Activated CD8-positive, alpha-beta memory T cell treated with anti-CD3 and anti-CD28 coated beads for 4 hours (primary cell): ENCODE data around the gene TFF2.

Experiments used
- DNase-seq, 2 donors: peaks; one replicate each; pipeline ENCODE4 v3.0.0-alpha.2; 2020; ENCODE audit warnings: low read depth in 2 of 2

TFF2 gene

DNA sequence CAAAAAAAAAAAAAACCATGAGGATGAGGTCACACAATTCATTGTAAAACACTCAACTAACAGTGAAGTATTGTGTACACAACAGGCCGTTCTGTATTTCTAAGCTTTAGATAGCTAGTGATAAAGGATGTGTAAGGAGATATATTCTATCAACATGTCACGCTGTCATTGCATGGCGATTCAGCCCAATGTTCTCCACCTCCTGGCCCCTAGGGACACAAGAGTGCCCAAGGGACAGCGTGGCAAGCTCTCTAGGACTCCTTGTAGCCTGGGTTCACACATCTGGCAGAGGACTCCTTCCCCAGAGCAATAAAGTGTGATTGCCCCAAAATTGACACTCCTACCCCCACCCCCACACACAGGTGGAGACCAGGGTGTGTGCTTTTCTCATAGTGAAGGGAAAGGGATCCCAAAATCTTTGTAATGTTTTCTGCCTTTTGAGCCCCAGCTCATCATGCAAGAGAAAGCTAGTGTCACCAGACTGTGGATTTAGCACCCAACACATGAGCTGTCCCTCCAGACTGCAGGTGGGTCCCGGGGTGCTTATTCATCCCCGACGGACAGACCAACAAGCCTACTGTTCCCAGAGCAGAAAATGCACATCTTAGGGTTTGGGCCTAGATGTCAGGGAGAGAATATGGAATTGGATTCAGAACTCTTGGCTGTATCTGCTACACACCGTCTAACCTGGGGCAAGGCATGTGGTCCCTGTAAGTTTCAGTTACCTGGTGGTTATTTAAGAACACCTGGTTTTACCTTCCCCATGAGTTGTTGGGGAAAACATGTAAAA is 33.6 kb upstream of the TFF2 start:
- no peak for DNase-seq

DNA sequence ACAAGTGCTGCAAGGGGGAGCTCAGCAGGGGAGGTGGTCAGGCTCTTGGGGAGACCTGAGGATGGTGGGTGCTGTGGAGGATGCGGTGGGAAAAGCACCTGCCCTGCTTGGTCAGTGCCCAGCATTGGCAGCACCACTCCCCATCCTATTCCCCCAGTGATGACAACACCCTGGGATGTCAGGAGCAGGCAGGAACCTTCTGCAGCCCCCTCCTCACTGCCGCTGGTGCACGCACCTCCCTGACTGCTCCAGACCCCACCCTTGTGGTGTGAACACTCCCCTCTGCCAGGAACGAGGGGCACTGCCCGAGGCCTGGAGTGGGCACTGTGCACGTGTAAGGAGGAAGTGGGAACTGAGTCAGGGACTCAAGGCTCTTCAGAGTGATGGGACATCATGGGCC is 32.5 kb upstream of the TFF2 start:
- no peak for DNase-seq

DNA sequence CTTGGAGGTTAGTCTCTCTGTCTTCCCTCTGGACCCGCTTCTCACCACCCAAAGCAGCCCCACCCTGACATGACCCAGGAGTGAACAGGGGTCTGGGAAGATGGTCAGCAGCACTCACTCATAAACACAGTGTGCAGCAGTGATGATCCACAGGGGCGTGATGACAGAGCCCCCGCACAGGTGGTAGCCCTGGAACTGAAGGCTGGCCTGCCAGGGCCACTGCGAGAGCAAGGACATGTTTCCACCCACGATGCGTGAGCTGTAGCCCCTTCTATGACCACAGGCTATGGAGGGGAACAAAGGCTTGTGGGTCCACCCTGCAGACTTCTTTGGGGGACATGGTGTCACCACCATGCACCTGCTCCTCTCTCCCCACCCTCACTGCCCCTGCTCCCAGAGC is 32.1 kb upstream of the TFF2 start:
- DNase-seq, result no peak

DNA sequence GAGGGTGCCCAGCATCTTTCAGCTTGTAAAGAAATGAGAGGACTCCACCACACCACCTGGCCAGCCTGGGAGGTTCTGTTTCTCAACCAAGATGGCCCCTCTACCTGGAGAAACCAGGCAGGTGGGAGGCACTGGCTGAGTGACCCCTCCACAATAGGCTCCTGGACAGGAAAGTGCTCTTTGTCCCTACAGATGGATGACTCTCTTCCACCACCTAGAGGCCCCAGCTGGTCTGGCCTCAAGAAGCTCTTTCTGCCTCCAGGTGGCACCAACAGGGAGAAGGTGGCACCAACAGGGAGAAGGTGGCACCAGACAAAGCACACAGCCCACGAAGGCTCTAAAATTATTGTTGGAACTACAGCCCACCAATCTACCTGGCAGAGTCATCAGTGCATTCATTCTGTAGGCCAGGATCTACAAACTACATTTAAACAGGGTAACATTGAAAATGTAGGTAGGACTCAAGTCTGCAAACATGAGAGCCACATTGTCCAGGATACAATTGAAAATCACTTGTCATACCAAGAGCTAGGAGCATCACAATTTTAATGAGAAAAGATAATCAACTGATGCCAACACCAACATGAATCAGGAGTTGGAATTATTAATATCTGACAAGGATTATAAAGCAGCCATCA is 30.7 kb upstream of the TFF2 start:
- no peak for DNase-seq

DNA sequence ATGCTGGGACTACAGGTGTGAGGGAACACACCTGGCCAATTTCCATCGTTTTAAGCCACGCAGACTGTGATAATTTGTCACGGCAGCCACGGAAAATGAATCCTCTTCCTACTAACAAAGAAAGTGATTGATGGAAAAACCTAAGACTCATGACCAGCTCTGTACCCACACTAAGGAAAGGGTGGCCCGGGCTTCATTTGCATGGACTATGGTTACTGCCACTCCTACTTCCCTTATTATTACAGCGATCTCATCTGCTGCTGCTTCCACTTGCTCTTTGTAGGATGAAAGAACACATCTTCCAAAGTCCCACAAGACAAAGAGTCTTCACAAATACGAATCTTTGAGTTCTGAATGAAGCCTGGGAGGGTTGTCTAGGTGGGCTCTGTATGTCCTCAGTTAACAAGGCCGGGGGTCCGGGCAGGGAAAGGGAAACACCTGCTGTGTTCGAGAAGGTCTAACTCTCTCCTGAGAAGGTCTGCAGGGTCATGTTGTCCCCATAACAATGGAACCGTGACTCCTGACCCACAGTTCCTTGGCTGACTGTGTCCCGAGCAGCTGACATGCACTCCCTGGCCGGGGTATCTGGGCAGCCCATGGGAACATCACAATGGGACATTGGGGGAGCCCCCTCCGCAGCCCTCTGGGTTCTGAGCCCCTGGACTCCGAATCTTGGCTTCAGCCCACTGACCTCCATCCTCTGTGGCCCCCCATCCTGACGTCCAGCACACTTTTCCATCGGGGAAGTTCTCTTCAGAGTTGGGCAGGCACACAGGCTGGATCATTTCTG is 28.8 kb upstream of the TFF2 start:
- DNase-seq, result no peak

DNA sequence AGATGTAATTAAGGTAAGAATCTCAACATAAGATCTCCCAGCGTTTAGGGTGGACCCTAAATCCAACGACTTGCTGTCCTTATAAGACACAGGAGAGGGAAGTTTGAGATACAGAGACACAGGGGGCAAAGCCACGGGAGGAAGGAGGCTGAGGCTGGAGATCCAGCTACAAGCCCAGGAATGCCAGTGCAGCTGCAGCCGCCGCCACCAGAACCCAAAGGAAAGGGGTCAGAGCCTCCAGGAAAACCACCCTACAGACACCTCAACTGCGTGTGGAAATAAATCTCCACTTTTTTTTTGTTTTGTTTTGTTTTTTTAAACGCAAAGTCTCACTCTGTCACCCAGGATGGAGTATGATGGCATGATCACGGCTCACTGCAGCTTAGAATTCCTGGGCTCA is 27.6 kb upstream of the TFF2 start:
- no peak for DNase-seq

DNA sequence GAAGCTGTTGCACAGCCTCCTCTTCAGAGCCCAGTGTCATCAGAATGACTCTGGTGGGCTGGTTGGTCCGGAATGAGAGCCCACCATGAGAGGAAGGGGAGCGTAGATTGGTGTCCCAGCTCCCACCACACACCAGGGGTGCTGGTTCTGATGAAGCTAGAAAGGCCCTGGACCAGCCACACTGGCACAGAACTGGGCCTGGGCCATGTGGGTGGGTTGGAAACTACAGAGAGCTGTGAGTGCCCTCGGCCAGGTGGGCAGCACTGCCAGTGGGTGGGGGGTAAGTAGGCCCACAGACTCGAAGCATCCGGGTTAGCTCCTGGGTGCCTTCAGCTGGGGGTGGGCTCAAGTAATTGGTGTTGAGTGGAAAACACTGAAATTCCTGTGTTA is 27.2 kb upstream of the TFF2 start:
- DNase-seq, result no peak

DNA sequence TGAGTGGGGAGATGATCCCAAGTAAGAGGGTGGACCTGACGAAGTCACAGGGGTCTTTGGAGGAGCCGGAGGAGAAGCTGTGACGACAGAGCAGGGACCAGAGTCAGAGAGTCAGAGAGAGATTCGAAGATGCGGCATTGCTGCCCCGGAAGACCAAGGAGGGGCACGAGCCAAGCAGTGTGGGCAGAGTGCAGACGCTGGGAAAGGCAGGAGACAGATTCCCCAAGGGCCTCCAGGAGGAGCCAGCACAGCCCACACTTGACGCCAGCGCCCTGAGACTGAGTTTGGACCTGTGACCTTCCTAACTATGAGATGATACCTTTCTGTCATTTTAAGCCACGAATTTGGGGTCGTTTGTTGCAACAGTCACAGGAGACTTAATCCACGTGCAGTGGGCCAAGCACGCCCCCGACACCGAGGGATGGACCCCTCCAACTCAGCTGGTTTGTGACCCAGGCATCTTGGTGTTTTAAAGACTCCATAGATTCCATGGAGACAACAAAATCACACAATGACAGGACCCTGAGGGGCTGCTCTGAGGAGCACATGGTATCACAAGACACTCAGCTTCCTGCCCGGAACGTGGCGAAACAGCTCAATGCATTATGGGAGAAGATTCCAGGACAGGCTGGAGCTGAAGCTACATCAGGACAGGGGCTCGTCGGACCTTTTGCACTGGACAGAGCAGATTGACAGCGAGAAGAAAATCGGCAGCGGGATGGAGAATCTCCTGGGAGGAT is 26.6 kb upstream of the TFF2 start:
- no peak for DNase-seq

DNA sequence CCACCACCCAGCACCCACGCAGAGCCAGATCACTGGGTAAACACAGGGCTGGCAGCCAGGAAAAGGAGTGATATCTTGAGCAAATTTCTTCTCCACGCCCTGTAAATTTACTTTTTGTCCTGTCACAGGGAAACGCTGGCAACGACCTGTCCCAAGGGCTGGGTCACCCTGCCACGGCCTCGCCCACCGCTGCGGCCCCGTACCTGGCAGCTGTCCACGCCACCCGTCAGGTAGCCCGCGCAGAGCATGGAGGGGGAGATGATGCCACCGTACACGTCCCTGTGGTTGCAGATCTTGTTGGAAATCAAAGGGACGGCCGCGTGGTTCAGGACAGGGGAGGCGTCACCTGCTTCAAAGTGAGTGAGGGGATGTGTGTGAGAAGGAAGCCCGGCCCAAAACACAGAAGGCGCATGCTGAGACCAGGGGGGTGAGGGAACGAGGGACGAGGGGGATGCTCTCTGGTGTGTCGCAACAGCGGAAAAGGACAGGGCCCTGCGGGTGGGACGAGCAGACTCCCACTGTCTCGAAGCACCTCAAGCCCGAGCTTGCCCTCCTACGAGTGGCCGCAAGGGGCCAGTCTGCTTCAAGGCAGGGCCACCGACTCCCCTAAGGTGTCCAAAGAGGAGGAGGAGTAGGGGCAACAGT is 25.7 kb upstream of the TFF2 start:
- no peak for DNase-seq

DNA sequence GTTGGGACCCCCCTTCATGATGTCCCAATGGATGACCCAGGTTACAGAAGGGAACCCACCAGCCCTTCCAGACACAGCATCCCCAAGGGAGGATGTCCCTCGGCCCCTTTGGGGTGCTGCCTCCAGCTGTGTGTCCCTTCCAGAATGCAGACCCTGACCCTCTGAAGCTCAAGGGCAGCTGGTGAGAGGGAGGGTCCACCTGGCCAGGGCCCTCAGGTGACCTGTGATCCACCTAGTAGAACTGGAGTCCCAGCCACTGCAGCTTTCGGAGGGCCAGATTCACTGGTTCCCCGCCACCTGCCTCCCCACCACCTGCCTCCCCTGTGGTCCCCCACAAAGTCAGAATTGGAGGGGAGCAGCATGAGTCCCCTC is 25.2 kb upstream of the TFF2 start:
- no peak for DNase-seq

DNA sequence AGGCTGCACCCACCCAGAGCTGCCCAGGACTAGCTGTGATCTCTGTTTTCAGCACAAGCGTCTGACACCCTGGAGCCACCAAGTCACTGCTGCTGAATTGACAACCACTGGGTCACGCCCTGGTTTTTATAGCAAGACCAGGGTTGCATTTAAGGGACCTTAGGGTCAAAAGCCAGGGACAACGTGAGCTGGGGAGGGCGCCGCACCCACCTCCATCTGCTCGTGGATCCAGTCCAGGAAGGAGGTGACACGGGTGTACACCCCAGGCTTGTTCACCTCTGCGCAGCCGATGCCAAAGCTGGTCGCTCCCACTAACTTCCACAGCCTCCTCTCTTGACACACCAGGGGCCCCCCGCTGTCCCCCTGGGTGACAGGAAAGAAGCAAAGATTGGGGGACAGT is 24.7 kb upstream of the TFF2 start:
- no peak for DNase-seq

DNA sequence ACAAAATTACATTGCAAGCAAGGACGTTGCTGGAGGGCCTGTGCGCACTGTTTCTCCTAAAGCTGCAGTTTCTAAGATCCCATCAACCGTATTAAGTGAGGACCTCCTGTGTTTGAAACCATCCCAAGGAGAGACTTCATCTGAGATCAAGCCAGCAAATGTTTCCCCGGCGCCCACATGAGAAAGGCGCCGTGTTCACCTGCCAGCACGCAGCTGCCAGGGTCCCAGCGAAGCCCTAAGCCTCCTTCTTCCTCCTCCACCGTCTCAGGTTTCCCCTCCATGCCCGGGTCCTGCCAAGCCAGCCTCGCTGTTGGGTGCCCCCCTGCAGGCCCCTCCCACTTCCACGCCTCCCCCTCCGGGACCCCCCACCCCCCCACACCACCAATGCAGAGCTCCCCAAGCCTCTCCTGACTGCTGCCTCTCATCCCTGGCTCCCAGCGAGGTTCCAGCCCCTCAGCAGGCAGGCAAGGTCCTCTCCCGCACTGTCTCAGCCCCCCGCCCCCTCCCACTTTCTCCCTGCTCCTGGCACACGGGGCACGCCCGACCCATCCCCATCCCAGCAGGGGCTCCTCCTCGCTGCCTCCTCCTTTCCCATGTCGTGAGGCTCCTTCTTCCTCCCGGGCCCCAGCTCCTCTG is 24.2 kb upstream of the TFF2 start:
- no peak for DNase-seq

DNA sequence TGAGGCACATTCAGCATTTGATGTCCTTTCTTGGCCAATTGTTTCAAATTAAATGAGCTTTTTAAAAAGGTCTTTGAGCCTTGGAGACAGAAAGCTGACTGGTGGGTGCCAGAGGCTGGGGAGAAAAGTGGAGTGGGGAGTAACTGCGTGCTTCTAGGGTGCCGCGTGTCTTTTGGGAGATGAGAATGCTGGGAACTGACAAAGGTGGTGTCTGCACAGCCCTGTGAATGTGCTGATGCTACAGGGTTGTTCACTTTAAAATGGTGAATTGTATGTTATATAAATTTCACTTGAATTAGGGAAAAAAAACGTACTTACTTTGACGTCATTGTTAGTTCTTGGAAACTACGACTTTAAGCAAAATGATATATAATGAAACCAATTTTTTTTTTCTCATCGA is 23.7 kb upstream of the TFF2 start:
- DNase-seq, result no peak

DNA sequence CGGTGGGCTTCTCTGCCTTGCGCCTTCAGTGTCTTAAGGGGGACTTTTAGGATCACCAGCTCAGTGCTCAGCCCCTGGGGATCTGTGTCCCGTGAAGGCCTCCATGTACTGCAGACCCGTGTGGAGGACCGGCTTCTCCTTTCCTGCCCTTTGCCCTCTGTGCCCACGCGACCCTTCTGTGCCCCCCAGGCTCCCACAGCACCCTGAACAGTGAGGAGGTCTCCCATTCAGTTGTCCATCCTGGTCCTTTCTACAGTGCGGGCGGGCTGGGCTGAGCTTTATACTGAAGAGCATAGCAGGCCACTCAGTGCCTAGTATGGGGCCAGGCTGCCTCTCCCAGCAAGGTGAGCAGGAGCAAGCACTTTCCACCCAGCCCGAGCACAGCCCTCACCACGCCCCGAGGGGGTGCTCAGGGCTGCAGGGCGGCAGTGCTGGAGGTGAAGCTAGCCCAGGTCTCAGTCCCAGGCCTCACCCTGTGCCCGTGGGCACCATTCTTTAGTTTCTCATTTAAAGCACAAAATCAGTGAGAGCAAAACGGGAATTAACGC is 23.2 kb upstream of the TFF2 start:
- DNase-seq, result no peak

DNA sequence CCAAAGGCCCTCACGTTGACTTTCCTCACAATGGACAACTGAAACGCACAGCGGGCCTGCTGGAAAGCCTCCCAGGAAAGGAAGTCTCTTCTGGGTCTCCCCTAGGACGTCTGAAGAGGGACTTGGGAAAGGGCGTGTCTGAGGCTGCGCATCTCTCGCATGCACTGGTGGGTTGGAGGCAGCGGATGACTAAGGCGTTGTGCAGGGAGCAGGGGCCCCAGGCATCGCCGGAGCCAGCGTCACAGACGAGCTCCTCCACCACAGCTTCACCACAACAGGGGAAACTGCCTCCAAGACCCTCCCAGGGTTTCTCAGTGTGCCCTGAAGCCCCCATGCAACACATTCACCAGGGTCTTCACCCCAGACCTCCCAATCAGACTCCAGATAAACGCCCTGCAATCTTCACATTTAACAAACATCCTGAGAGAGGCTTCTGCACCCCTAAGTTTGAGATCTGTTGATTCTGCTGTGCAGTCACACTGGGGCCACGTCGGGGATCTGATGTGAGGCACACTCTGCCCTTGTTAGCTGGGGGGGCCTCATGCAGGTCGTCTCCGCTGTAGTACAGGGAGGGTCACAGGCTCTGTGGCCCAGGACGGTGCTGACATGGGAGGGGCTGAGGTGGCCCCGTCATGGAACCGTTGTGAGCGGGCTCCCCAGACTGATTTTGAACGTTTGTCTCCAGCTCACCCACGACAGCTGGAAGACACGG is 22.6 kb upstream of the TFF2 start:
- DNase-seq, result no peak

DNA sequence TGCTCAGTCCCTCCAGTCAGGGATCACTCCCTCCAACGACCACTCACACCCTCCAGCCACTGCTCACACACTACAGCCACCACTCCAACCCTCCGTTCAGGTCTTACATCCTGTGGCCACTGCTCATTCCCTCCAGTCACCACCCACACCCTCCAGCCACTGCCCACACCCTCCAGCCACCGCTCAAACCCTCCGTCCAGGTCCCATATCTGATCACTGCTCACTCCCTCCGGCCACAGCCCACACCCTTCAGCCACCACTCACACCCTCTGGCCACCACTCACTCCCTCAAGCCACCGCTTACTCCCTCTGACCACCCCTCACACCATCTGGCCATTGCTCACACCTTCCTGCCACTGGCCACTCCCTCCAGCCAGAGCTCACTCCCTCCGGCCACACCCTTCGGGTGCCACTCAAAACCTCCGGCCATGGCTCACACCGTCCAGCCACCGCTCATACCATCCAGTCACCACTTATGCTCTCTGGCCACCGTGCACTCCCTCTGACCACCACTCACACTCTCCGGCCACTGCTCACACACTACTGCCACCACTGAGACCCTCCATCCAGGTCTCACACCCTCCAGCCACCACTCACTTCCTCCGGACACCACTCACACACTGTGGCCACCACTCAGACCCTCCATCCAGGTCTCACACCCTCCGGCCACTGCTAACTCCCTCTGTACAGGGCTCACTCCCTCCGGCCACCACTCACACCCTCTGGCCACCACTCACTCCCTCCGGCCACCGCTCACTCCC is 20.3 kb upstream of the TFF2 start:
- DNase-seq, result no peak

DNA sequence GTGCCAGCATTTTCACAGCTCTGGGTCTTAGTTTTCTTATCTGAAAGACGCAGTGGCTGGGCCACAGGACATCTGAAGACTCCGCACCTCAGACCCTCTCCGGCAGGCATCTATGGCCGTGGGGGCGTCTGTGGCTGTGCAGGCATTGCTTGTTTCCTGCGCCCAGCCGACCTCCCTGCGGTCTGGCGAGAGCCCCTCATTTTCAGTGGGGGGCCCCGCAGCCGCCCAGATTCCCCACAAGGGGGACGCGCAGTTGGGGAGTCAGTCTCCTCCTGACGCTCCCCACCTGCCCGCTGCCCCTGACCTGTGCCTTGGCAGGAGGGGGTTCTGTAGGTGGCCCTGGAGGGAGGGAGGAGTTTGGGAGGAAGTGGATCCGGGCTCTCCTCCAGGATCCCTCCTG is 19.0 kb upstream of the TFF2 start:
- DNase-seq, result no peak

DNA sequence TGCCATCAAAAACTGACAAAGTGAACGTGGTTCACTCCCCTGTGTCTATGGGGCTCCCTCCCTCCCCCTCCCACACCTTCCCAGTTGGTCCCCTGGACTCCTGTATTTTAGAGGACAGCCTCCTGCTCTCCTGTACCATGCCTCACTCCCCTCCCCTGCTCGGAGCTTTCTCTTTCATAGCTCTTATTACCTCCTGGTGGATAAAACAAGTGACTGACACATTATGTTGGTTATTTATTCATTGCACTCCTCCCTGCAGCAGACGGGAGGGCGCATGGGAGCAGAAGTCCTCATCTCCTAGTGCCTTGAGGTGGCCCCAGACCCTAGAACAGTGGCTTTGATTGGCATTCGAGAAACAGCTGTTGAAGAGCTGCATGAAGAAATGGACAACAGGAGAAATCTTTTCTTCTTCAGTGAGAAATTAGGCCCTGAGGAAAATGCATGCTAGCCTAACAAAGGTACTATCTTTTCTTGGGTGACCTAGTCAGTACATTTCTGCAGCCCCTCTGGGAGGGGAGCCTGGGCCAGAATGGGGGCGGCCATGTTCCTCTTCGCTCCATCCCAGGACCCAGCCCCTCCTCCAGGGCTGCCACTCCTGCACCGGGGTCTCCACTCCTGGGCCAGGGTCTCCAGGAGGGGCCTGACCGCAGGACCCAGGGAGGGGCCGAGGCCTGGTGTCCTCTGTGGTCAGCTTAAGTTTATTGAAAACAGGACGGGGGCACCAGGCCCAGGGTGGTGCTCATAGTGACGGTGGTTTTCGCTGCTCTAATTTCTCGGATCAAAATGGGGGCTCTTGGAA is 16.8 kb upstream of the TFF2 start:
- no peak for DNase-seq
